Measurements from ENCODE around the gene PTPRK. TPM values are rescaled to one million over a fixed set of nuclear protein-coding genes. Genes with fewer than 3 reads are reported as not detected.

Gene PTPRK
- total and polyA plus RNA-seq, 12 donors: 3.2 to 22.4 (median 15.0) TPM

DNA sequence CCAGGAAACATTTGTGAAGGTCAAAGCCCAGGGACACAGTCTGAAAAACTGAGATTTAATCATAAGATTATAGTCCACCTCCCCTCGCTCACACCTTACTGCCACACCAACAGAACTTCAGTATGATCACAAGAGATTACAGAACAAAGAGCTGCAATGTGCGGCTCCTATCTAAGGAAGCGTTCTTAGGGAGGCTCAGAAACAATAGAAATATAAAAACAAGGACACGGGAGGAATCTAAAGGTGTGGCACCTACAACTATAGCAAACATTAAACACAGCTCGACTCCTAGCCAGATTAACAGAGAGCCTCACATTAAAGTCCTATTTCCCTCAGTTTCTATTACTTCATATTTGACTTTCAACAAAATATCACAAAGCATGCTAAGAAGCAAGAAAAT is 579.2 kb downstream of the PTPRK start:
- Histone ChIP-seq H3K27me3 (no peaks in the 10 kb centered on the region), H3K9me3 (replicated peaks in 1 of 3) (no peaks in the 10 kb centered on the region), H3K27ac (no peak overlapping the region), H3K4me3 (no peak overlapping the region), H3K4me1 (replicated peaks in 1 of 2) (no peaks in the 10 kb centered on the region), H3K36me3 (replicated peaks in 1 of 2) (no peaks in the 10 kb centered on the region)
- 79 to 89% (median 88%) methylated on average over 5 of the region's 5 CpGs for WGBS, 4 donors
- intact Hi-C loops (cut with DNase I): no loop called here
- TF ChIP-seq POLR2A (IDR thresholded peaks at IDR 0.05): no peak
- TF ChIP-seq, protein P1, sequence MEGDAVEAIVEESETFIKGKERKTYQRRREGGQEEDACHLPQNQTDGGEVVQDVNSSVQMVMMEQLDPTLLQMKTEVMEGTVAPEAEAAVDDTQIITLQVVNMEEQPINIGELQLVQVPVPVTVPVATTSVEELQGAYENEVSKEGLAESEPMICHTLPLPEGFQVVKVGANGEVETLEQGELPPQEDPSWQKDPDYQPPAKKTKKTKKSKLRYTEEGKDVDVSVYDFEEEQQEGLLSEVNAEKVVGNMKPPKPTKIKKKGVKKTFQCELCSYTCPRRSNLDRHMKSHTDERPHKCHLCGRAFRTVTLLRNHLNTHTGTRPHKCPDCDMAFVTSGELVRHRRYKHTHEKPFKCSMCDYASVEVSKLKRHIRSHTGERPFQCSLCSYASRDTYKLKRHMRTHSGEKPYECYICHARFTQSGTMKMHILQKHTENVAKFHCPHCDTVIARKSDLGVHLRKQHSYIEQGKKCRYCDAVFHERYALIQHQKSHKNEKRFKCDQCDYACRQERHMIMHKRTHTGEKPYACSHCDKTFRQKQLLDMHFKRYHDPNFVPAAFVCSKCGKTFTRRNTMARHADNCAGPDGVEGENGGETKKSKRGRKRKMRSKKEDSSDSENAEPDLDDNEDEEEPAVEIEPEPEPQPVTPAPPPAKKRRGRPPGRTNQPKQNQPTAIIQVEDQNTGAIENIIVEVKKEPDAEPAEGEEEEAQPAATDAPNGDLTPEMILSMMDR (IDR thresholded peaks at IDR 0.05): no peak
- DNase-seq: no peak

DNA sequence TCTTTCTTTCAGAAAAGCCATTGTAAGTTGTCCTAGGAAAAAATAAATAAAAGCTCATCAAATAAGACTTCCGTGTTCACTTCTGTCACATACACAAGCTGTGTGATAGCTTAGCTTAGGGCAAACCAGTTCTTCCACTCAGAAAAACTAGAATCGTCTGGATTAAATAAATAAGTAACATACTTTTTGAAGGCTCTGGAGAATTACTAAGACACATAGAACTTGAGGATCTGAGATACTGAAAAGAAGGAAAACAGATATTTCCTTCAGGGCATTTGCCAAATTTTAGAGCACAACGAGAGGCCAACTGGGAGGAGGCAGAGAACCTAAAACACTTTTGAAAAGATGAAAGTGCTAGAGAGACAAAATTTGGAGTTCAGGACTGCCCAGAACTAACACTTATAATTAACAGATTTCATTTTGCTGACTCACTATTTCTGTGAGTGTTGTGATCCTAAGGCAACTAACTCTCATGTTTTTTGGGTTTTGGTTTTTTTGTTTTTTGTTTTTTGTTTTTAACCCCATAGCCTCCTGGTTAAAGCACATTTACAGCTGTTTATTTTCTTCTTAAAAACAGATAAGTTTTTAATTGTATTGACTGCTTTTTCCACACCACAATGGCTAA is 580.8 kb downstream of the PTPRK start:
- Histone ChIP-seq H3K27me3 (no peaks in the 10 kb centered on the region), H3K27ac (no peak overlapping the region), H3K36me3 (replicated peaks in 1 of 2) (no peaks in the 10 kb centered on the region), H3K4me3 (no peak overlapping the region), H3K9me3 (replicated peaks in 1 of 3) (no peaks in the 10 kb centered on the region), H3K4me1 (replicated peaks in 1 of 2) (no peaks in the 10 kb centered on the region)
- intact Hi-C loops (cut with DNase I): no loop called here
- TF ChIP-seq POLR2A (IDR thresholded peaks at IDR 0.05): no peak
- TF ChIP-seq, protein P1 (IDR thresholded peaks at IDR 0.05): no peak
- no peak for DNase-seq
- 50 to 65% (median 53%) methylated on average over 3 of the region's 3 CpGs for WGBS, 4 donors

DNA sequence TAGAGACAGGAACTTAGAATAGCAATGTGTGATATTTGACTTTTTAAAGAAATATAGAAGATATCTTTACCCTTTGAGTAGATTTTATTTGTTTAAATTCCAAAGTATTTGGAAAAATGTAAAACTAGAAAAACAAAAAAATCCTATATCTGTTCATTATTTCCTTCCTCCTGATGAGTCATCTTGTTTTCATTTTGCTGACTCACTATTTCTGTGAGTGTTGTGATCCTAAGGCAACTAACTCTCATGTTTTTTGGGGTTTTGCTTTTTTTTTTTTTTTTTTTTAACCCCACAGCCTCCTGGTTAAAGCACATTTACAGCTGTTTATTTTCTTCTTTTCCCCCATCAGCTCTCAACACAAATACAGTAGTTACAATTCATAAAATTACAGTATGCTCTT is 581.7 kb downstream of the PTPRK start:
- H3K4me1 ChIP-seq (replicated peaks in 1 of 2): no peaks in the 10 kb centered on the region
- TF ChIP-seq POLR2A (IDR thresholded peaks at IDR 0.05): no peak
- TF ChIP-seq, protein P1 (IDR thresholded peaks at IDR 0.05): no peak
- intact Hi-C loops (cut with DNase I): no loop called here

GRCh38 chr6:127937747-127938146 is 582.7 kb downstream of the PTPRK start:
- no peaks in the 10 kb centered on the region for H3K27me3 ChIP-seq
- intact Hi-C loops (cut with DNase I): no loop called here
- no peak for DNase-seq
- H3K4me1 ChIP-seq (replicated peaks in 1 of 2): no peaks in the 10 kb centered on the region
- H3K9me3 ChIP-seq (replicated peaks in 1 of 3): no peaks in the 10 kb centered on the region
- H3K36me3 ChIP-seq (replicated peaks in 1 of 2): no peaks in the 10 kb centered on the region
- H3K4me3 ChIP-seq: no peak overlapping the region
- no peak overlapping the region for H3K27ac ChIP-seq
- TF ChIP-seq, protein P1 (IDR thresholded peaks at IDR 0.05): no peak
- TF ChIP-seq POLR2A (IDR thresholded peaks at IDR 0.05): no peak

More for the DNA sequence above, 581.7 kb downstream of the PTPRK start:
- H3K4me3 ChIP-seq: no peak overlapping the region
- no peaks in the 10 kb centered on the region for H3K36me3 ChIP-seq (replicated peaks in 1 of 2)
- no peak overlapping the region for H3K27ac ChIP-seq
- DNase-seq: no peak
- H3K9me3 ChIP-seq (replicated peaks in 1 of 3): no peaks in the 10 kb centered on the region
- H3K27me3 ChIP-seq: no peaks in the 10 kb centered on the region
